ENCODE results near the gene POU2F3. TPM values are rescaled to one million over a fixed set of nuclear protein-coding genes. Genes with fewer than 3 reads are reported as not detected.

POU2F3 gene
- not detected in 5 replicates for total RNA-seq (2022; extraction: Qiagen RNA extraction)

GRCh38 chr11:120239713-120240640 lies at the start of gene POU2F3:
TSS of gene POU2F3 (plus strand) at chr11:120240140. CDS start at chr11:120240344, 204 bp downstream.

GRCh38 chr11:120210626-120211521 lies 29.1 kb upstream of the POU2F3 start, which contains the start of gene OAF:
TSS of gene OAF (plus strand) at chr11:120211032. CDS start at chr11:120211280, 248 bp downstream.

DNA sequence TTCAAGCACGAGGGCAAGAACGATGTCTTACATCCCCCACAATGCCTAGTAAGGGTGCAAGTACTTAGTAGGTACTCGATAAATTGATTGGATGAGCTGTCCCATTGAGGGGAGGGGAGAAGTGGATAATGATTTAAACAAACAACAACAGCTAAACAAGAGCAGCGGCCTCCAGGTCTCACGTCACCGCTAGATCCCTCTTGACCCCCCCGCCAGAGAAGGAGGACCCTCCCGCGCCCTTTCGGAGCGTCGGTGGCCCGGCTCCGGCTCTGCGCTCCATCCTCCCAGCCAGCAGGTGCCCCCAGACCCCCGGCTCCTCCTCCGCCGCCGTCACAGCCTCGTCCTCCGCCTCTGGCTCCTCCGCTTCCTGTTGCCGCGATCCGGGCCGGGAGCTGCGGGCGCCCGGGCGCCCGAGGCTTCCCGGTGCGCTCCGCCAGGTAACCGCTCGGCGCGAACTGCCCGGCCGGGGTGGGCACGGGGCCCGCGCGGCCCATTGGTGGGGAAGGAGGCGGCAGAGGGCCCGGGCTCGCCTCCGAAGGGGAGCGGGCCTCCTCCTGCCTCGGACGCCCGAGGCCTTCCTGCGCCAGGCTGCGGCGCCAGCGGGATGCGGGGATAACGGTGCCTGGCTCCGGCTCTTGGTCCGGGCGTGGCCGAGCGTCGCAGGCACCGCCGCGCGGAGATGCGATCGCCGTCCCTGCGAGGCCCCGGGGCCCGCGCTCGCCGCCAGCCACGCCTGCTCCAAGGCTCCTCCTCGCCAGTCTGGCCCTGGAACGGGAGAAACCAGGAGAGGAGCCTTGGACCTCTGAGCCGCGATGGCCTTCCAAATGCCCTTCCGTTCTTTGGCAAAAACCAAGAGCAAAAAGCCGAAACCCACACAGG lies 85.2 kb downstream of the POU2F3 start, which contains the start of gene TLCD5:
TSS of gene TLCD5 (plus strand) at position 368 of the 879 bp plus-strand sequence. CDS start 2,143 bp downstream, outside the sequence.

DNA sequence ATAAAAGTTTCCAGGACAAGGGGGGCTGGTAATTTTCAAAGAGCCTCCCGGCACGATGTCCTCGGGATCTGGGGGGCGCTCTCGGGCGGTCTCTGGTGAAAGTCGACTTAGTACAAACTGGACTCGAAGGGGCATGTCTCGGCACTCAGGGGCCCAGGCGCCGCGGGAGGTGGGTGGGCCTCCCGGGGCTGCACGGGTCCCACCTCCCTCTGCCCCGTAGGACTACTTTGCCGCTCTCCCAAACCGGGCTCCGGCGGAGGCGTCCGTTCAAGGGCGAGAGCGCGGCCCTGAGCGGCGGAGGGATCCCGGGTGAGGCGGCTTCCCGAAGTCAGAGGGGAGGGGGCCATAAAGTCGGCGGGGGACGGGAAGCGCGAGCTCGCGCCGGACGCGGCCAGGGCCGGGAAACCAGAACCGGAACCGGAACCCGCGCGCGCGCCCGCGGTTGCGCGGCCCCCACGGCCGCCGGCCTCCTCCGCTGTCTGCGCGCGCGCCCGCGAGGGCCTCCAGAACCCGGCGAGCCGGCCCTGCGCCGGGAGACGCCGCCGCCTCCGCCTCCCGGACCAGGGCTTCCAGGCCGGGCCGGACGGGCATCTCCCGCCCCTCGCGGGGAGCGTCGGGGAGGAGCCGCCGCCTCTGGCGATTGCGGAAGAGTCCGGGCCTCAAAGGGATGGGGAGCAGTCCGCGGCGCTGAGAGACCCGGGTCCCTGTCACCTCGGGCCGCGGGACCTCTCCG lies 96.1 kb downstream of the POU2F3 start, which contains the start of gene ARHGEF12:
TSS of gene ARHGEF12 (plus strand) at position 506 of the 733 bp plus-strand sequence. CDS start 831 bp downstream, outside the sequence.

Other genes starting within 250 kb of the POU2F3 start
- 24.4 to 26.6 TPM (median 25.6 TPM) in 5 replicates for gene TRIM29, start 102.0 kb upstream of the POU2F3 start, total RNA-seq (2022; extraction: Qiagen RNA extraction)
- gene OAF, start 29.1 kb upstream of the POU2F3 start, total RNA-seq (2022; extraction: Qiagen RNA extraction) = 7.5 to 11.0 TPM (median 10.5 TPM) in 5 replicates
- 5.3 to 8.1 TPM (median 7.3 TPM) in 5 replicates for gene TLCD5, start 85.2 kb downstream of the POU2F3 start, total RNA-seq (2022; extraction: Qiagen RNA extraction)
- gene ARHGEF12, start 96.3 kb downstream of the POU2F3 start, total RNA-seq (2022; extraction: Qiagen RNA extraction) = 11.1 to 19.5 TPM (median 14.2 TPM) in 5 replicates